ENCODE measurements around the gene LMO3. TPM values are rescaled to one million over a fixed set of nuclear protein-coding genes. Genes with fewer than 3 reads are reported as not detected.

The LMO3 gene
- polyA plus RNA-seq, 1 experiment, result not detected

GRCh38 chr12:16606201-16606849 lies 363 bp upstream of the LMO3 start:
- ChIA-PET POLR2A (no interaction called here), CTCF (no interaction called here)
- Histone ChIP-seq H3K4me3 (ENCODE audit: low read depth, low read length) (no peak overlapping the region), H3K36me3 (ENCODE audit: control insufficient read depth, insufficient read depth, low read length) (no peaks in the 10 kb centered on the region), H3K27me3 (ENCODE audit: control insufficient read depth, insufficient read depth, low read length) (no peaks in the 10 kb centered on the region)
- DNase-seq (ENCODE audit: low read depth), result no peak
- TF ChIP-seq CTCF (IDR thresholded peaks at IDR 0.05; ENCODE audit: insufficient read depth, low read depth, low read length), result no peak

GRCh38 chr12:16605642-16606116 lies 283 bp downstream of the LMO3 start:
- ChIA-PET CTCF (no interaction called here), POLR2A (no interaction called here)
- H3K4me3 ChIP-seq (ENCODE audit: low read depth, low read length), result no peak overlapping the region
- H3K27me3 ChIP-seq (ENCODE audit: control insufficient read depth, insufficient read depth, low read length), result no peaks in the 10 kb centered on the region
- no peak for DNase-seq (ENCODE audit: low read depth)
- TF ChIP-seq CTCF (IDR thresholded peaks at IDR 0.05; ENCODE audit: insufficient read depth, low read depth, low read length), result no peak
- H3K36me3 ChIP-seq (ENCODE audit: control insufficient read depth, insufficient read depth, low read length), result no peaks in the 10 kb centered on the region

GRCh38 chr12:16604596-16605252 lies 1.2 kb downstream of the LMO3 start:
- Histone ChIP-seq H3K27me3 (ENCODE audit: control insufficient read depth, insufficient read depth, low read length) (no peaks in the 10 kb centered on the region), H3K36me3 (ENCODE audit: control insufficient read depth, insufficient read depth, low read length) (no peaks in the 10 kb centered on the region), H3K4me3 (ENCODE audit: low read depth, low read length) (no peak overlapping the region)
- POLR2A ChIA-PET, result no interaction called here
- TF ChIP-seq CTCF (IDR thresholded peaks at IDR 0.05; ENCODE audit: insufficient read depth, low read depth, low read length), result no peak
- no peak for DNase-seq (ENCODE audit: low read depth)
- CTCF ChIA-PET, result no interaction called here

GRCh38 chr12:16603916-16604575 lies 1.9 kb downstream of the LMO3 start:
- ChIA-PET CTCF (no interaction called here), POLR2A (no interaction called here)
- Histone ChIP-seq H3K27me3 (ENCODE audit: control insufficient read depth, insufficient read depth, low read length) (no peaks in the 10 kb centered on the region), H3K36me3 (ENCODE audit: control insufficient read depth, insufficient read depth, low read length) (no peaks in the 10 kb centered on the region), H3K4me3 (ENCODE audit: low read depth, low read length) (no peak overlapping the region)
- DNase-seq (ENCODE audit: low read depth), result no peak
- no peak for TF ChIP-seq CTCF (IDR thresholded peaks at IDR 0.05; ENCODE audit: insufficient read depth, low read depth, low read length)

- no peak for DNase-seq (ENCODE audit: low read depth)
- TF ChIP-seq CTCF (IDR thresholded peaks at IDR 0.05; ENCODE audit: insufficient read depth, low read depth, low read length), result no peak
- CTCF ChIA-PET, result no interaction called here
- POLR2A ChIA-PET, result no interaction called here
- no peak overlapping the region for H3K4me3 ChIP-seq (ENCODE audit: low read depth, low read length)
- H3K36me3 ChIP-seq (ENCODE audit: control insufficient read depth, insufficient read depth, low read length), result no peaks in the 10 kb centered on the region
- no peaks in the 10 kb centered on the region for H3K27me3 ChIP-seq (ENCODE audit: control insufficient read depth, insufficient read depth, low read length)
Measured at GRCh38 chr12:16603260-16603915, 2.6 kb downstream of the LMO3 start.

All from BJ (cell line).